Body of pancreas (tissue), 4 donors: ENCODE measurements around the gene ZMYND15. TPM values are rescaled to one million over a fixed set of nuclear protein-coding genes. Genes with fewer than 3 reads are reported as not detected.

ENCODE experiments used
- ATAC-seq: fragments of 150-250 bp; one replicate; pipeline ENCODE4 v1.9.1; 2016
- DNase-seq, 4 donors: peaks; one replicate each; pipeline ENCODE4 v3.0.0-alpha.2; 2019
- H3K27ac ChIP-seq, 4 donors: fragments of 200-600 bp; sonication (generic); 1 replicate in 3 of 4; 2 replicates in 1 of 4; pipeline versions ENCODE4 v1.5.1 to v1.6.1; 2016 to 2019; ENCODE audit warnings: mild to moderate bottlenecking in 1 of 4, mixed read lengths in 1 of 4, moderate library complexity in 1 of 4
- H3K27me3 ChIP-seq, 2 donors: fragments of 200-600 bp; sonication (generic); one replicate each; pipeline ENCODE4 v1.6.0; 2016; ENCODE audit warnings: mild to moderate bottlenecking in 1 of 2
- H3K36me3 ChIP-seq, 2 donors: fragments of 200-600 bp; sonication (generic); replicated peaks in 1 of 2; 2 replicates each; pipeline ENCODE4 v1.5.1; 2016; ENCODE audit warnings: low read depth in 2 of 2; ENCODE audit not compliant: insufficient read depth in 1 of 2
- H3K4me1 ChIP-seq: fragments of 200-600 bp; sonication (generic); one replicate; pipeline ENCODE4 v1.6.0; 2016
- H3K4me3 ChIP-seq, 2 donors: fragments of 200-600 bp; sonication (generic); 1 replicate in 1 of 2; 2 replicates in 1 of 2; pipeline ENCODE4 v1.5.1; 2016 to 2019
- H3K9me3 ChIP-seq, 3 donors: fragments of 200-600 bp; sonication (generic); 1 replicate in 2 of 3; 2 replicates in 1 of 3; pipeline ENCODE4 v1.5.1; 2016
- POLR2A ChIP-seq, 3 donors: fragments of 450-650 bp; IDR thresholded peaks; one replicate each; pipeline ENCODE4 v1.6.1; 2016; ENCODE audit warnings: antibody characterized with exemption in 3 of 3, mild to moderate bottlenecking in 2 of 3
- WGBS, 2 donors: methylation state at CpG; one replicate each; pipeline ENCODE4 v1.1.5; 2017; 5-methylcytosine and 5-hydroxymethylcytosine counted together
- intact Hi-C: fragments of 100-400 bp; cut with DNase I; formaldehyde crosslinking; loops from one replicate; pipeline ENCODE4 v1.15.1; 2023
- total RNA-seq, 2 donors: library from RNA; depleted of rRNA; stranded (reverse); fragments of >200 nt; gene quantifications; one replicate each; pipeline ENCODE4 v1.1.0, GENCODE V29; 2016
- TF ChIP-seq, protein P1 (sequence below), 7 experiments: fragments of 450-650 bp in 4 of 7; fragments of 200-600 bp in 3 of 7; sonication (generic) in 3 of 7; IDR thresholded peaks; one replicate each; pipeline ENCODE4 v1.5.1; 2016 to 2019; ENCODE audit warnings: antibody characterized with exemption in 7 of 7

The ZMYND15 gene
- total RNA-seq, 2 donors from 2014 or later: 0.52 to 2.3 TPM

DNA sequence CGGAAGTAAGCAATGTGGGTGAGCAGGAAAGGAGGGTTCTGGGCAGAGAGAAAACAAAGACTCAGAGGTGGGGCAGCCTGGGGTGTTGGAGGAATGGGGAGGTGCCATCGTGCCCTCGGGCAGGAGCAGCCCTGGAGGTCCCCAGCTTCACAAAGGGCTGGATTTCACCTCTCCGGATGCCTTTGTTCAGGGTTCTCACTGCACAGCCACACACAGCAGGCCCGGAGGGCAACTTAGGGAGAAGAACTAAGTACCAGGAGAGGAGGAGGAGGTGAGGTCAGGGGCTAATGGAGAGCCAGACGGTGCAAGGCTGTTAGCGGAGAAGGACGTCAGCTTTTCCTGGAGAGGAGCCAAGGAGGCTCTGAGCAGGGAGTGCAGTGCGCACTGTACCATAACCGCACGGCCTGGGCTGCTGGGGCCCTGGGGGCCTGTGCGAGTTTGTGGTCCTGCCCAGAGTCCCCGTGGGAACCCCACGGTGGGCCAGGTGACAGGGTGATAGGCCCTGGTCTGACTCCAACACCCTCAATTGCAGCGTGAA is 19.9 kb upstream of the ZMYND15 start:
- TF ChIP-seq POLR2A (IDR thresholded peaks at IDR 0.05): no peak
- TF ChIP-seq, protein P1, sequence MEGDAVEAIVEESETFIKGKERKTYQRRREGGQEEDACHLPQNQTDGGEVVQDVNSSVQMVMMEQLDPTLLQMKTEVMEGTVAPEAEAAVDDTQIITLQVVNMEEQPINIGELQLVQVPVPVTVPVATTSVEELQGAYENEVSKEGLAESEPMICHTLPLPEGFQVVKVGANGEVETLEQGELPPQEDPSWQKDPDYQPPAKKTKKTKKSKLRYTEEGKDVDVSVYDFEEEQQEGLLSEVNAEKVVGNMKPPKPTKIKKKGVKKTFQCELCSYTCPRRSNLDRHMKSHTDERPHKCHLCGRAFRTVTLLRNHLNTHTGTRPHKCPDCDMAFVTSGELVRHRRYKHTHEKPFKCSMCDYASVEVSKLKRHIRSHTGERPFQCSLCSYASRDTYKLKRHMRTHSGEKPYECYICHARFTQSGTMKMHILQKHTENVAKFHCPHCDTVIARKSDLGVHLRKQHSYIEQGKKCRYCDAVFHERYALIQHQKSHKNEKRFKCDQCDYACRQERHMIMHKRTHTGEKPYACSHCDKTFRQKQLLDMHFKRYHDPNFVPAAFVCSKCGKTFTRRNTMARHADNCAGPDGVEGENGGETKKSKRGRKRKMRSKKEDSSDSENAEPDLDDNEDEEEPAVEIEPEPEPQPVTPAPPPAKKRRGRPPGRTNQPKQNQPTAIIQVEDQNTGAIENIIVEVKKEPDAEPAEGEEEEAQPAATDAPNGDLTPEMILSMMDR (IDR thresholded peaks at IDR 0.05): no peak
- no peak overlapping the region for H3K4me3 ChIP-seq
- peak; percentile 20 for ATAC-seq
- H3K27ac ChIP-seq: peak overlapping the region; percentile 15 to 86 (median 50)
- WGBS, 2 donors: 58 to 66% methylated on average over 7 to 15 of the region's 15 CpGs
- peaks cover 0 to 2% of the 10 kb centered on the region in 2 donors for H3K36me3 ChIP-seq
- peak; percentile 60 to 70 (median 68) for DNase-seq
- H3K27me3 ChIP-seq: no peaks in the 10 kb centered on the region
- intact Hi-C loops: no loop called here
- H3K9me3 ChIP-seq: no peaks in the 10 kb centered on the region
- H3K4me1 ChIP-seq: peaks cover 35% of the 10 kb centered on the region

DNA sequence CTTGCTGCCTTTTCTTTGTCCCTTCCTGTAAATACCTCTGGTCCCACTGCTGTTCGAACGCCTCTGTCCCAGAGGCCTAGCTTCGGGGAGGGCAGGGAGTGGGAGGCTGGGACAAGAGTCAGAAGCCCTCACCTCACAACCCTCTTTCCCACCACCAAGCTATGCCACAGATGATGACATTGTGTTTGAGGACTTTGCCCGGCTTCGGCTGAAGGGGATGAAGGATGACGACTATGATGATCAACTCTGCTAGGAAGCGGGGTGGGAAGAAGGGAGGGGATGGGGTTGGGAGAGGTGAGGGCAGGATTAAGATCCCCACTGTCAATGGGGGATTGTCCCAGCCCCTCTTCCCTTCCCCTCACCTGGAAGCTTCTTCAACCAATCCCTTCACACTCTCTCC is 18.8 kb upstream of the ZMYND15 start:
- intact Hi-C loops: no loop called here

DNA sequence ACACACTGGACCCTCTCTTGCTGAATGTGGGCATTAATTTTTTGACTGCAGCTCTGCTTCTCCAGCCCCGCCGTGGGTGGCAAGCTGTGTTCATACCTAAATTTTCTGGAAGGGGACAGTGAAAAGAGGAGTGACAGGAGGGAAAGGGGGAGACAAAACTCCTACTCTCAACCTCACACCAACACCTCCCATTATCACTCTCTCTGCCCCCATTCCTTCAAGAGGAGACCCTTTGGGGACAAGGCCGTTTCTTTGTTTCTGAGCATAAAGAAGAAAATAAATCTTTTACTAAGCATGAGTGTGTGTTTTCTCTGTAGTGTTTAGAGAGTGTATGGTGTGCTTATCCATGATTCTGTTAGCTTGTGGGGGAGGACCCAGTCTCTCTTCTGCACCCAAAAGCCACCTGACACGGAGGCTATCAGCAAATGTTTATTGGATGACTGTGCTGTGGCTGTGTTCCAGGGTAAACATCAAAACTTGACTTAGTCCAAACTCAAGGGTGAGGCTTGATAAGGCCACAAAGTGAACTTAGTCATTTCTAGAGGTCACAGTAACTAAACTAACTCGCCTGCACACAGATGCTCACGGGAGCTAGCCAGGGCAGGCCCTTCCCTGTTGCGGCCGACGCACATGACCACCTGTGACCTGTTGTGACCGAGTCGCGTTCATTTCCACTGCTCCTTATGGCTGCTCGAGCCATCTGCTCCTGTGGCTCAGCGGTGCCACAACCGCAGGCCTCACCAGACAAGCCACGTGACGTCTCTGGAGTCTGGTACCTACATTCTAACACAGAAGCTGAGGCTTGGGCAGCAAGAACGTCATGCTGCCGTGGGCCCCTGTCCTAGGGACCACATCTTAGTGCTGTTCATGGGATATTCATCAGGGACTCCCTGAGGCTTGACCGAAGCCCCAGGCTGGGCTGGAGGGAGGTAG is 18.2 kb upstream of the ZMYND15 start:
- no peak overlapping the region for H3K4me3 ChIP-seq
- H3K27me3 ChIP-seq: no peaks in the 10 kb centered on the region
- peak; percentile 80 to 95 (median 88) for DNase-seq
- peaks cover 0 to 2% of the 10 kb centered on the region in 2 donors for H3K36me3 ChIP-seq
- peak in 2 of 3 donors; percentile 27 to 34 for TF ChIP-seq POLR2A (IDR thresholded peaks at IDR 0.05)
- TF ChIP-seq, protein P1 (IDR thresholded peaks at IDR 0.05): no peak
- intact Hi-C loops: no loop called here
- peak; percentile 95 for ATAC-seq
- H3K4me1 ChIP-seq: peaks cover 35% of the 10 kb centered on the region
- peak overlapping the region; percentile 79 to 89 (median 86) for H3K27ac ChIP-seq
- WGBS, 2 donors: 27 to 29% methylated on average over 13 to 20 of the region's 20 CpGs
- no peaks in the 10 kb centered on the region for H3K9me3 ChIP-seq

More for the DNA sequence above, 18.8 kb upstream of the ZMYND15 start:
- H3K36me3 ChIP-seq: peaks cover 0 to 2% of the 10 kb centered on the region in 2 donors
- ATAC-seq (no peak), DNase-seq (no peak)
- H3K27me3 ChIP-seq: no peaks in the 10 kb centered on the region
- H3K9me3 ChIP-seq: no peaks in the 10 kb centered on the region
- H3K4me1 ChIP-seq: peaks cover 35% of the 10 kb centered on the region
- no peak overlapping the region for H3K4me3 ChIP-seq
- H3K27ac ChIP-seq: peak overlapping the region; percentile 73 to 86 (median 82)
- 81 to 91% methylated on average over 7 of the region's 7 CpGs for WGBS, 2 donors
- no peak for TF ChIP-seq POLR2A (IDR thresholded peaks at IDR 0.05)
- TF ChIP-seq, protein P1 (IDR thresholded peaks at IDR 0.05): no peak

DNA sequence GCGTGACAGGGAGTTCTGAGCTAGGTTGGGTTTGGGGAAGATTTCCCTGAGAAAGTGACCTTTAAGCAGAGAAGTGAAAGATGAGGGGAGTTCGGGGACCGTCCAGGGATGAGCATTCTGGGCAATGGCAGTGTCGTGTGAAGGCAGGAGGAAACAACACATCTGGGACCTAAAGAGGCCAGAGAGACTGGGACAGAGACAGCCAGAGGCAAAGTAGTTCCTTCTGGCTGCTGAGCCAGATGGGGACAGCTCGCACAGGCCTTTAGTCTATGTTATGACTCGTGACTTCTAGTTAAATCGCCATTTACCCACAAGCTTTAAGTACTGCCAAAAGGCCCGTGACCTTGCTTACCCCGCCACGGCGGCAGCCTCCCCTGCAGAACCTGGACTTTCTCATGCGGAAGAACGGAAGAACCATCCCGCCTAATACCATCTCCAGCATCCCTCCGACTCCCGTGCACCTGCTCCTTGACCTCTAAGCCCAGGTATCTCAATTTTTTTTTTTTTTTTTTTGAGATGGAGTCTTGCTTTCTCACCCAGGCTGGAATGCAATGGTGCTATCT is 16.9 kb upstream of the ZMYND15 start:
- H3K4me1 ChIP-seq: peaks cover 39% of the 10 kb centered on the region
- no peaks in the 10 kb centered on the region for H3K27me3 ChIP-seq
- H3K4me3 ChIP-seq: no peak overlapping the region
- H3K36me3 ChIP-seq: peaks cover 0 to 1% of the 10 kb centered on the region in 2 donors
- ATAC-seq (no peak), DNase-seq (no peak)
- WGBS, 2 donors: 88 to 90% methylated on average over 16 of the region's 16 CpGs
- H3K9me3 ChIP-seq: no peaks in the 10 kb centered on the region
- peak overlapping the region in 3 of 4 donors; percentile 79 to 86 (median 86) for H3K27ac ChIP-seq
- intact Hi-C loops: no loop called here
- TF ChIP-seq POLR2A (IDR thresholded peaks at IDR 0.05): no peak
- TF ChIP-seq, protein P1 (IDR thresholded peaks at IDR 0.05): no peak
